ENCODE results near the gene RAD50. TPM values are rescaled to one million over a fixed set of nuclear protein-coding genes. Genes with fewer than 3 reads are reported as not detected.

The RAD50 gene
- total RNA-seq, 2 donors from 2014 or later = 49.7 to 50.7 TPM

- H3K4me1 ChIP-seq (ENCODE audit: control insufficient read depth, insufficient read depth, low read length) = peaks cover 6% of the 10 kb centered on the region
- no peak overlapping the region for H3K4me3 Mint-ChIP-seq
- H3K9me3 Mint-ChIP-seq = no peaks in the 10 kb centered on the region
- H3K9me3 ChIP-seq (ENCODE audit: control insufficient read depth, low read length) = no peaks in the 10 kb centered on the region
- H3K4me3 ChIP-seq (ENCODE audit: low read length) = no peak overlapping the region
- H3K27me3 ChIP-seq (ENCODE audit: control insufficient read depth, insufficient read depth, low read length, poor library complexity, severe bottlenecking) = no peaks in the 10 kb centered on the region
- H3K36me3 Mint-ChIP-seq (ENCODE audit: low read depth) = no peaks in the 10 kb centered on the region
- H3K36me3 ChIP-seq (ENCODE audit: control insufficient read depth, insufficient read depth, low read length) = no peaks in the 10 kb centered on the region
- WGBS, 2 experiments (ENCODE audit: insufficient coverage in 1 of 2, insufficient read length in 1 of 2) = 93% methylated on average over 8 to 11 of the region's 11 CpGs
- H3K27ac ChIP-seq (ENCODE audit: low read depth, low read length) = no peak overlapping the region
- no peak overlapping the region for H3K27ac Mint-ChIP-seq
- H3K4me1 Mint-ChIP-seq = peaks cover 20% of the 10 kb centered on the region
- TF ChIP-seq CTCF (conservative IDR thresholded peaks at IDR 0.05) = no peak
- no peaks in the 10 kb centered on the region for H3K27me3 Mint-ChIP-seq (ENCODE audit: insufficient read depth)
- DNase-seq = no peak
- H3K9ac ChIP-seq (ENCODE audit: extremely low read depth, low read length, poor library complexity, severe bottlenecking) = no peak overlapping the region
Measured at GRCh38 chr5:132675936-132676689, 119.3 kb downstream of the RAD50 start.

GRCh38 chr5:132677191-132677590 lies 120.4 kb downstream of the RAD50 start:
- peaks cover 20% of the 10 kb centered on the region for H3K4me1 Mint-ChIP-seq
- 55 to 79% methylated on average over 4 to 7 of the region's 7 CpGs for WGBS, 2 experiments (ENCODE audit: insufficient coverage in 1 of 2, insufficient read length in 1 of 2)

GRCh38 chr5:132677682-132678400 lies 121.1 kb downstream of the RAD50 start:
- Mint-ChIP-seq H3K4me3 (no peak overlapping the region), H3K27ac (peak overlapping the region; percentile 28), H3K4me1 (peaks cover 20% of the 10 kb centered on the region), H3K27me3 (ENCODE audit: insufficient read depth) (no peaks in the 10 kb centered on the region), H3K36me3 (ENCODE audit: low read depth) (no peaks in the 10 kb centered on the region), H3K9me3 (no peaks in the 10 kb centered on the region)
- no peaks in the 10 kb centered on the region for H3K9me3 ChIP-seq (ENCODE audit: control insufficient read depth, low read length)
- H3K4me3 ChIP-seq (ENCODE audit: low read length) = no peak overlapping the region
- 91 to 92% methylated on average over 9 to 15 of the region's 15 CpGs for WGBS, 2 experiments (ENCODE audit: insufficient coverage in 1 of 2, insufficient read length in 1 of 2)
- TF ChIP-seq CTCF (conservative IDR thresholded peaks at IDR 0.05) = no peak
- H3K27me3 ChIP-seq (ENCODE audit: control insufficient read depth, insufficient read depth, low read length, poor library complexity, severe bottlenecking) = no peaks in the 10 kb centered on the region
- H3K36me3 ChIP-seq (ENCODE audit: control insufficient read depth, insufficient read depth, low read length) = no peaks in the 10 kb centered on the region
- peaks cover 6% of the 10 kb centered on the region for H3K4me1 ChIP-seq (ENCODE audit: control insufficient read depth, insufficient read depth, low read length)
- peak; percentile 39 for DNase-seq
- H3K9ac ChIP-seq (ENCODE audit: extremely low read depth, low read length, poor library complexity, severe bottlenecking) = no peak overlapping the region
- H3K27ac ChIP-seq (ENCODE audit: low read depth, low read length) = no peak overlapping the region

More at GRCh38 chr5:132677191-132677590, 120.4 kb downstream of the RAD50 start:
- Histone ChIP-seq H3K27ac (ENCODE audit: low read depth, low read length) (no peak overlapping the region), H3K4me1 (ENCODE audit: control insufficient read depth, insufficient read depth, low read length) (peaks cover 6% of the 10 kb centered on the region), H3K36me3 (ENCODE audit: control insufficient read depth, insufficient read depth, low read length) (no peaks in the 10 kb centered on the region), H3K4me3 (ENCODE audit: low read length) (no peak overlapping the region), H3K9me3 (ENCODE audit: control insufficient read depth, low read length) (no peaks in the 10 kb centered on the region), H3K27me3 (ENCODE audit: control insufficient read depth, insufficient read depth, low read length, poor library complexity, severe bottlenecking) (no peaks in the 10 kb centered on the region), H3K9ac (ENCODE audit: extremely low read depth, low read length, poor library complexity, severe bottlenecking) (no peak overlapping the region)
- Mint-ChIP-seq H3K27ac (no peak overlapping the region), H3K4me3 (no peak overlapping the region), H3K9me3 (no peaks in the 10 kb centered on the region), H3K36me3 (ENCODE audit: low read depth) (no peaks in the 10 kb centered on the region), H3K27me3 (ENCODE audit: insufficient read depth) (no peaks in the 10 kb centered on the region)
- TF ChIP-seq CTCF (conservative IDR thresholded peaks at IDR 0.05) = peak; percentile 63
- DNase-seq = peak; percentile 78
